Coronary artery (tissue), 2 donors: ENCODE results near the gene SLC25A23.

Source experiments
- DNase-seq: peaks from one replicate; pipeline ENCODE4 v3.0.0-alpha.2; 2017; ENCODE audit warnings: low spot score
- H3K27ac ChIP-seq, 2 donors: fragments of 200-600 bp; sonication (generic); one replicate each; pipeline ENCODE4 v1.5.1; 2016 to 2019
- H3K4me3 ChIP-seq: fragments of 200-600 bp; sonication (generic); 2 replicates; pipeline ENCODE4 v1.5.1; 2016; ENCODE audit warnings: mild to moderate bottlenecking, moderate library complexity
- TF ChIP-seq, protein P1 (sequence below): fragments of 200-600 bp; sonication (generic); IDR thresholded peaks from one replicate; pipeline ENCODE4 v1.5.1; 2019; ENCODE audit warnings: antibody characterized with exemption

The SLC25A23 gene

DNA sequence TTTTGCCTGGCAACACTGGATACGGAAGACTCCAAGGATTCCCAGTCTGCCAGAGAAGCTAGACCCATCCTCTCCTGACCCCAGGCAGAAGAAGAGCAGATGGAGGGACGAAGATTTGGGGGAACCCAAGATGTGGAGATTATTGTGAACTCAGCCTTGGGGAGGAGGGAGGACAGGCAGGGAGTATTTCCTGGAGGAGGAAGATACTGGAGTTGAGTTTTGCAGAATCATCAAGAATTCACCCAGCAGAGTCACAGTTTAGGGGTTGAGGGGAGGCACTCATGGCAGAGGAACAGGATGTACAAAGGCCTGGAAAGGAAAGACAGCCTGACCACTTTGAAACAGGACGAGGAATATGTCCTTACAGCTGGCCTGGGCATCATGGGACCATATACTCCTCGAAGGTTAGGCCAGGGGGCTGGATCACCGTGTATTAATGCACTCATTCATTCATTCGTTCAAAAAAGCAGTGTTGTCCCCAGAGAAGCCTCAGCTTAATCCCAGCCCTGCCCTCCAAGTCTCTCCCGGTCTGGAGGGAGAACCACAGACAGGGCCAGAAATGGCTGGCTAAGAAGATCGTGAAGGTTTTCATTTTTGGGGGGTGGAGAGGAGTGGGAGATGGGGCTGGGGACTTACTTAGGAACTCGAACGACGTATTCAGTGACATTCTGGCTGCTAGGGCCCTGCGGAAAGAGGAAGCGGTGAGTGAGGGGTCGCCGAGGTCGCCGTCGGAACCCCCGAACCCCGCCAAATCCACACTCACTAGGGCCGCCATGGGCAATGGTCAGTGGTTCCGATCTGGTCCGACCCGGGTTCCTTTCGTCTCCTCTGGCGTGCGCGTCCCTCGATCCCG is 67.1 kb downstream of the SLC25A23 start:
- no peak for DNase-seq
- peak overlapping the region; percentile 93 to 95 for H3K27ac ChIP-seq
- TF ChIP-seq, protein P1, sequence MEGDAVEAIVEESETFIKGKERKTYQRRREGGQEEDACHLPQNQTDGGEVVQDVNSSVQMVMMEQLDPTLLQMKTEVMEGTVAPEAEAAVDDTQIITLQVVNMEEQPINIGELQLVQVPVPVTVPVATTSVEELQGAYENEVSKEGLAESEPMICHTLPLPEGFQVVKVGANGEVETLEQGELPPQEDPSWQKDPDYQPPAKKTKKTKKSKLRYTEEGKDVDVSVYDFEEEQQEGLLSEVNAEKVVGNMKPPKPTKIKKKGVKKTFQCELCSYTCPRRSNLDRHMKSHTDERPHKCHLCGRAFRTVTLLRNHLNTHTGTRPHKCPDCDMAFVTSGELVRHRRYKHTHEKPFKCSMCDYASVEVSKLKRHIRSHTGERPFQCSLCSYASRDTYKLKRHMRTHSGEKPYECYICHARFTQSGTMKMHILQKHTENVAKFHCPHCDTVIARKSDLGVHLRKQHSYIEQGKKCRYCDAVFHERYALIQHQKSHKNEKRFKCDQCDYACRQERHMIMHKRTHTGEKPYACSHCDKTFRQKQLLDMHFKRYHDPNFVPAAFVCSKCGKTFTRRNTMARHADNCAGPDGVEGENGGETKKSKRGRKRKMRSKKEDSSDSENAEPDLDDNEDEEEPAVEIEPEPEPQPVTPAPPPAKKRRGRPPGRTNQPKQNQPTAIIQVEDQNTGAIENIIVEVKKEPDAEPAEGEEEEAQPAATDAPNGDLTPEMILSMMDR = no peak
- peak overlapping the region; percentile 82 for H3K4me3 ChIP-seq
